ENCODE data around the gene NTM.
A peak's percentile ranks its signal among the peaks of the same experiment; 100 is the strongest.

The NTM gene

DNA sequence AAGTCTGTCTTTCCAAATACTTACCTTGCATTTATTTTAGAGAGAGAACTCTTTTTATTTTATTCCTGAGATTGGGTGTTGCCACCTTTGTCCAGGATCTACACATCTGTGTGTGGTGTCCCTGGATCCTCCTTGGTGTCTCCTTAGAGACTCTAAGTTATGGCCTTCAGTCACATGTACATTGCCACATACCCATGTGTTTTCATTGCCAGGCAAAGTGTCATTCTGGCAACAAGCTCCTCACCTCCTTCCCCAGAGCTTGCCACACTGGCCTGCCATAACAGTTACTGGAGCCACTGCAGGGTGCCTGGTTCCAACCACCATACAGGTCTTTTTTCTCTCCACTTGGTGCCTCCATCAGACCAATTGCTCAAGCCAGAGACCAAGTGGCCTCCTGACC lies 379.7 kb downstream of the NTM start:
- TF ChIP-seq, protein P1, sequence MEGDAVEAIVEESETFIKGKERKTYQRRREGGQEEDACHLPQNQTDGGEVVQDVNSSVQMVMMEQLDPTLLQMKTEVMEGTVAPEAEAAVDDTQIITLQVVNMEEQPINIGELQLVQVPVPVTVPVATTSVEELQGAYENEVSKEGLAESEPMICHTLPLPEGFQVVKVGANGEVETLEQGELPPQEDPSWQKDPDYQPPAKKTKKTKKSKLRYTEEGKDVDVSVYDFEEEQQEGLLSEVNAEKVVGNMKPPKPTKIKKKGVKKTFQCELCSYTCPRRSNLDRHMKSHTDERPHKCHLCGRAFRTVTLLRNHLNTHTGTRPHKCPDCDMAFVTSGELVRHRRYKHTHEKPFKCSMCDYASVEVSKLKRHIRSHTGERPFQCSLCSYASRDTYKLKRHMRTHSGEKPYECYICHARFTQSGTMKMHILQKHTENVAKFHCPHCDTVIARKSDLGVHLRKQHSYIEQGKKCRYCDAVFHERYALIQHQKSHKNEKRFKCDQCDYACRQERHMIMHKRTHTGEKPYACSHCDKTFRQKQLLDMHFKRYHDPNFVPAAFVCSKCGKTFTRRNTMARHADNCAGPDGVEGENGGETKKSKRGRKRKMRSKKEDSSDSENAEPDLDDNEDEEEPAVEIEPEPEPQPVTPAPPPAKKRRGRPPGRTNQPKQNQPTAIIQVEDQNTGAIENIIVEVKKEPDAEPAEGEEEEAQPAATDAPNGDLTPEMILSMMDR (IDR thresholded peaks at IDR 0.05; ENCODE audit: low read depth, low read length) = no peak
- no peak overlapping the region for H3K4me3 ChIP-seq (ENCODE audit: low read depth, low read length)

DNA sequence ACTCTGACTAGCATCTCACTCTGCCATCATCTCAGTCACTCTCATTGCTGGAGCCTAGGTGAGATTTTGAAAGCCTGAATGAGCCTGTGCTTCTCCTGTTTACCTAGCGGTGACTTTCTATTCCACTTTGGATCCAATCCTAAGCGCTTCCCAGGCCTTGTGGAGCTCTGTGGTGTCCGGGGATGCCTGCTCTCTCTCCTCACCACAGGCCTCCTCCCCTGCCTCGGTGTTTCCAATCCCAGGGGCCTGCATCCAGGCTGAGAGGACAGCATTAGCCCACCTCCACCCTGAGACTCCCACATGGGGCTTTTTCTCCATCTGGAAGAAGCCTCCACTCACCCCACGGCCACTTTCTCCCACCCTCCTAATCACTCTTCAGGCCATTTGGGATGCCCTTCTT lies 380.3 kb downstream of the NTM start:
- TF ChIP-seq, protein P1 (IDR thresholded peaks at IDR 0.05; ENCODE audit: low read depth, low read length) = no peak
- no peak overlapping the region for H3K4me3 ChIP-seq (ENCODE audit: low read depth, low read length)

DNA sequence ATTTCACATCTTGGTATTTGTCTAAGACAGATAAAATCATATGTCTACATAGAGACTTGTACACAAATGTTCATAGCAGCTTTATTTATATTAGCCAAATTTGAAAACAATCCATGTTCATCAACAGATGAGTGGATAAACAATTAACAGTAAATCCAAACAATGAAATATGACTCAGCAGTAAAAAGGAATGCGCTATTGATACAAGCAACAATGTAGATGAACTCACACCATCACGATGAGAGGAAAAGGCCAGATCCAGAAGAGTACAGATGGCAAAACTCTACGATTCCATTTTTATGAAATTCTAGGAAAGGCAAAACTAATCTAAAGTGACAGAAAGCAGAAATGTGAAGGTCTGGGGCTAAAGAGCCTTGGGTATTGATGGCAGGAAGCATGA lies 384.3 kb downstream of the NTM start:
- no peak overlapping the region for H3K4me3 ChIP-seq (ENCODE audit: low read depth, low read length)
- TF ChIP-seq, protein P1 (IDR thresholded peaks at IDR 0.05; ENCODE audit: low read depth, low read length) = no peak

DNA sequence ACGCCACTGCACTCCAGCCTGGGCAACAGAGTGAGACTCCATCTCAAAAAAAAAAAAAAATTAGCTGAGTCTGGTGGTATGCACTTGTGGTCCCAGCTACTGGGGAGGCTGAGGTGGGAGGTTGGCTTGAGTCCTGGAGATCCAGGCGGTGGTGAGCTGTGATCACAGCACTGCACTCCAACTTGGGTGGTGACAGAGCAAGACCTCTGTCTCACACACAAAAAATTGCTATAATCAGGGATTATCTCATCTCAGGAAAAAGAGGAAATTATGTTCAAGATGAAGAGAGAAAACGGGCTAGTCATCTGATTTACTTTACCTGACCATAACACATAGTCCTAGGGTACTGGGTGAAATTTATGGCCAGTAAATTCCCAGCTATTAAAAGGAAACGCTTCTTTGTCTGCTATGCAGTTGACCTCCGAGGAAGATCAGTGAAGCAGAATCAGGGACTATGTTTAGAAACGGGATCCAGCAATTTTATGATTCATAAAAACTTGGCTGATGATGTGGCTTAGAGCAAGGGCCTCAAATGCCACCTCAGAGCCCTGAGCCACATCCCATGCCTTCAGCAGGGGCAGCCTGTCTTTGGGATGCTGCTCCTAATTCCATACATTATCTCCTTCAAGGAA lies 386.2 kb downstream of the NTM start:
- no peak overlapping the region for H3K4me3 ChIP-seq (ENCODE audit: low read depth, low read length)
- TF ChIP-seq, protein P1 (IDR thresholded peaks at IDR 0.05; ENCODE audit: low read depth, low read length) = no peak

DNA sequence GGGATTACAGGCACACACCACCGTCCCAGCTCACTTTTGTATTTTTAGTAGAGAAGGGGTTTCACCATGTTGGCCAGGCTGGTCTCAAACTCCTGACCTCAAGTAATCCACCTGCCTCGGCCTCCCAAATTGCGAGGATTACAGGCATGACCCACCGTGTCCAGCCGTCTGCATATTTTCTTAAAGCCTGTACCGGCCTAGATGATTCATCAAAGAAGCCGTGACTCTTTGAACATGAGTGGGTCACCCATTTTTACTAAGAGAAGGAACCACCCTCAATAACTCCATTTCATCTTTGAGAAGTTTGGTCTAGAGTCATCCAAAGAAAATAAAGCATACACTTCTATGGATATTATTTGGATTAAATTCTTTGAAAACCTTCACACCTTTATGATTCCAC lies 388.3 kb downstream of the NTM start:
- TF ChIP-seq, protein P1 (IDR thresholded peaks at IDR 0.05; ENCODE audit: low read depth, low read length) = no peak
- no peak overlapping the region for H3K4me3 ChIP-seq (ENCODE audit: low read depth, low read length)

DNA sequence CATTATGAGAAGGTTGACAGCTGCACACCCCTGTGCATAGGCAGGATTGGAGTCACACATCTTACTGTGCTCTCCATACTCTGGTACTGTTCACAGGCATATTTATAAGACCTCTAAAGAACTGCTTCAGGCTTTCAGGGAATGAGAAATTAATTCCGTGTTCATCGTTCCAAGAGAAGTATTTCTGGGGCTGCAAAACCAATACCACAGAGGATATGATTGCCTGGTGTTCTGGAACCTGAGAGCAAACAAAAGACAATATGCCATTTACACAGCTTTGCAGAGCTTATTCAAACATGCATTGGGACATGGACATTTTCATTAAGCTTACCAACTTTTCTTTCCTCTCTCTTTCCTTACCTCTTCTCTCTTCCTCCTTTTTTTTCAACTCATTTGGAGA lies 388.7 kb downstream of the NTM start:
- no peak overlapping the region for H3K4me3 ChIP-seq (ENCODE audit: low read depth, low read length)
- TF ChIP-seq, protein P1 (IDR thresholded peaks at IDR 0.05; ENCODE audit: low read depth, low read length) = no peak

DNA sequence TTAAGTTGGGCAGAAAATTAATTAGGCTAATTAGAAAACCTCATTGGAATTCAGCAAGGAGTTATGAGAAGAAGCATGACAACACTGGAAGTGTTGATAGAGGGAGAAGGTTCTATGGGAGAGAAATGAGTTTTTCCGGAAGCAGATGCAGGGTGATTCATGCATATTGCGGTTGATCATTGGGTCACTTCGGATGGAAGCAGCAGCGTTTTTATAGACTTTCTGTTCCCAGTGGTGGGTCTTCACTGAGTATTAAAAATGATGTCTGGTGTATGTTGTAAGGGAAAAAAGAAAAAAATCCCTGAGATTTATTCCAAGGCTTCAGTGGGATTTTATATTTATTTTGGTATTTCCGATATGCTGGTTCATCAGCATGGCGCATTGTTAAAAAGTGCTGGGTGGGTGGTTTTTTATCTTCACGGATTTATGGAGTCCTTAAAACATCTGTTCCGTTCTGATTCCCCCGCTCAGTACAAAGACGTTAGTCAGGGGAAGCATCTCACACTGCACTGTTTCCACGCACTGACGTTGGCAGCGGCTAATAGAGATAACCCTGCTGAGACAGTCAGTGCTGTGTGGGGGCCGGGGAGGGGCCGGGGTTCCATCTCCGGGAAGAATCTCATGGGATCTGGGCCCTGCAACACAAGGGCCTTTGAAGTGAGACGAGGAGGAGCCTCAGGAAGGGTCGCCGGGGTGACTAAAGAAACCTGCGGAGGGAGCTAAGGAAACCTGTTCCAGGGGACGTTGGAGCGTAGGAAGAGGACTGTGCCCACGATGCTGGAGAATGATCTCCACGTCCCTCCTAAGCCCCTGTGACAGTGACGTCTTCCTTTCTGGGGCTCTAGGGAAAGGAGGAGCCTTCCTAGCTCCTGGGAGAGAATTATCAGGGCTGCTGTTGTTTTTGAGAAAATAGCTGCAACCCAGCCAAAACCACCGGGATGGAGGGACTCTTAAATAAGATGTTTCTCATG lies 390.0 kb downstream of the NTM start:
- H3K4me3 ChIP-seq (ENCODE audit: low read depth, low read length) = 0 out of 2 replicates have a peak overlapping the region, but pooled peaks have one; percentile 14
- TF ChIP-seq, protein P1 (IDR thresholded peaks at IDR 0.05; ENCODE audit: low read depth, low read length) = no peak
